ENCODE data around the gene ANGEL2. TPM values are rescaled to one million over a fixed set of nuclear protein-coding genes. Genes with fewer than 3 reads are reported as not detected.

ANGEL2 gene
- total RNA-seq, 2 donors from 2014 or later = 16.9 to 21.6 TPM

GRCh38 chr1:212981025-212981495, 34.6 kb downstream of the ANGEL2 start:
- no peaks in the 10 kb centered on the region for H3K27me3 ChIP-seq
- DNase-seq (ENCODE audit: low spot score) = peak; percentile 55
- TF ChIP-seq CTCF (IDR thresholded peaks at IDR 0.05) = no peak
- H3K4me1 ChIP-seq = peaks cover 0 to 39% of the 10 kb centered on the region in 2 donors
- H3K27ac ChIP-seq = peak overlapping the region; percentile 77 to 91
- no peaks in the 10 kb centered on the region for H3K36me3 ChIP-seq
- H3K9me3 ChIP-seq = no peaks in the 10 kb centered on the region
- no peak overlapping the region for H3K4me3 ChIP-seq

GRCh38 chr1:212980123-212980785, 35.4 kb downstream of the ANGEL2 start:
- Histone ChIP-seq H3K4me1 (peaks cover 0 to 39% of the 10 kb centered on the region in 2 donors), H3K27ac (peak overlapping the region; percentile 77 to 91), H3K36me3 (no peaks in the 10 kb centered on the region), H3K9me3 (no peaks in the 10 kb centered on the region), H3K27me3 (no peaks in the 10 kb centered on the region), H3K4me3 (no peak overlapping the region)
- TF ChIP-seq CTCF (IDR thresholded peaks at IDR 0.05) = peak in 1 of 2 donors; percentile 50
- DNase-seq (ENCODE audit: low spot score) = peak; percentile 42

GRCh38 chr1:212979340-212980122, 36.1 kb downstream of the ANGEL2 start:
- Histone ChIP-seq H3K36me3 (no peaks in the 10 kb centered on the region), H3K4me3 (no peak overlapping the region), H3K9me3 (no peaks in the 10 kb centered on the region)

GRCh38 chr1:212977781-212978645, 37.7 kb downstream of the ANGEL2 start:
- Histone ChIP-seq H3K27ac (peak overlapping the region in 1 of 2 donors; percentile 91), H3K4me1 (peaks cover 0 to 39% of the 10 kb centered on the region in 2 donors), H3K9me3 (no peaks in the 10 kb centered on the region)

More at GRCh38 chr1:212979340-212980122, 36.1 kb downstream of the ANGEL2 start:
- Histone ChIP-seq H3K27ac (peak overlapping the region; percentile 77 to 91), H3K27me3 (no peaks in the 10 kb centered on the region), H3K4me1 (peaks cover 0 to 39% of the 10 kb centered on the region in 2 donors)
- TF ChIP-seq CTCF (IDR thresholded peaks at IDR 0.05) = no peak
- peak; percentile 59 for DNase-seq (ENCODE audit: low spot score)

More at GRCh38 chr1:212977781-212978645, 37.7 kb downstream of the ANGEL2 start:
- DNase-seq (ENCODE audit: low spot score) = peak; percentile 42
- no peak overlapping the region for H3K4me3 ChIP-seq
- TF ChIP-seq CTCF (IDR thresholded peaks at IDR 0.05) = no peak
- no peaks in the 10 kb centered on the region for H3K36me3 ChIP-seq
- H3K27me3 ChIP-seq = no peaks in the 10 kb centered on the region
